HG03442 (cell line): ENCODE measurements around the gene ONECUT3.
"Not testable (repeated sequence)": the region's sequence is repeated elsewhere in the genome, so short reads cannot be mapped to it uniquely, and the experiment has no call there.

Experiments used
- ATAC-seq: cut with Tn5 transposase; IDR thresholded peaks from one replicate; pipeline ENCODE4 v1.9.1; 2021; ENCODE audit warnings: mild to moderate bottlenecking, moderate library complexity; ENCODE audit not compliant: unreplicated experiment

Gene ONECUT3

GRCh38 chr19:1755467-1756171 lies 2.3 kb downstream of the ONECUT3 start:
- no peak for ATAC-seq

GRCh38 chr19:1756264-1756663 lies 3.0 kb downstream of the ONECUT3 start:
- no peak for ATAC-seq

- ATAC-seq: no peak
These were observed 3.6 kb downstream of the ONECUT3 start for GRCh38 chr19:1756705-1757465.

GRCh38 chr19:1757468-1758230 lies 4.3 kb downstream of the ONECUT3 start:
- no peak for ATAC-seq

GRCh38 chr19:1758231-1758577 lies 4.9 kb downstream of the ONECUT3 start:
- ATAC-seq: no peak

- no peak for ATAC-seq
These were observed 5.9 kb downstream of the ONECUT3 start for GRCh38 chr19:1758959-1759903.

GRCh38 chr19:1760020-1760419 lies 6.7 kb downstream of the ONECUT3 start:
- no peak for ATAC-seq

GRCh38 chr19:1760786-1761527 lies 7.7 kb downstream of the ONECUT3 start:
- ATAC-seq: not testable (repeated sequence)

- ATAC-seq: no peak
These were observed 8.4 kb downstream of the ONECUT3 start for GRCh38 chr19:1761528-1762242.

GRCh38 chr19:1762243-1763117 lies 9.2 kb downstream of the ONECUT3 start:
- no peak for ATAC-seq

- ATAC-seq: no peak
These were observed 10.6 kb downstream of the ONECUT3 start for GRCh38 chr19:1763648-1764639.

GRCh38 chr19:1764729-1765128 lies 11.4 kb downstream of the ONECUT3 start:
- no peak for ATAC-seq

- ATAC-seq: no peak
These were observed 12.1 kb downstream of the ONECUT3 start for GRCh38 chr19:1765232-1765903.

GRCh38 chr19:1765904-1766799 lies 12.8 kb downstream of the ONECUT3 start:
- ATAC-seq: no peak

- ATAC-seq: no peak
These were observed 13.6 kb downstream of the ONECUT3 start for GRCh38 chr19:1766800-1767352.
